Tibial nerve (tissue), 4 donors: Measurements from ENCODE around the gene SLC66A1.

Experiments
- EP300 ChIP-seq, 2 donors: sonication (generic); formaldehyde crosslinking; IDR thresholded peaks; one replicate each; pipeline ENCODE4 v1.6.1; 2017; ENCODE audit warnings: antibody characterized with exemption in 2 of 2, mild to moderate bottlenecking in 1 of 2
- TF ChIP-seq, protein P1 (sequence below), 5 experiments: fragments of 200-600 bp in 3 of 5; fragments of 450-650 bp in 2 of 5; sonication (generic) in 3 of 5; IDR thresholded peaks; one replicate each; pipeline ENCODE4 v1.5.1; 2016 to 2019; ENCODE audit warnings: antibody characterized with exemption in 5 of 5, mild to moderate bottlenecking in 3 of 5, moderate library complexity in 2 of 5

- TF ChIP-seq, protein P1, sequence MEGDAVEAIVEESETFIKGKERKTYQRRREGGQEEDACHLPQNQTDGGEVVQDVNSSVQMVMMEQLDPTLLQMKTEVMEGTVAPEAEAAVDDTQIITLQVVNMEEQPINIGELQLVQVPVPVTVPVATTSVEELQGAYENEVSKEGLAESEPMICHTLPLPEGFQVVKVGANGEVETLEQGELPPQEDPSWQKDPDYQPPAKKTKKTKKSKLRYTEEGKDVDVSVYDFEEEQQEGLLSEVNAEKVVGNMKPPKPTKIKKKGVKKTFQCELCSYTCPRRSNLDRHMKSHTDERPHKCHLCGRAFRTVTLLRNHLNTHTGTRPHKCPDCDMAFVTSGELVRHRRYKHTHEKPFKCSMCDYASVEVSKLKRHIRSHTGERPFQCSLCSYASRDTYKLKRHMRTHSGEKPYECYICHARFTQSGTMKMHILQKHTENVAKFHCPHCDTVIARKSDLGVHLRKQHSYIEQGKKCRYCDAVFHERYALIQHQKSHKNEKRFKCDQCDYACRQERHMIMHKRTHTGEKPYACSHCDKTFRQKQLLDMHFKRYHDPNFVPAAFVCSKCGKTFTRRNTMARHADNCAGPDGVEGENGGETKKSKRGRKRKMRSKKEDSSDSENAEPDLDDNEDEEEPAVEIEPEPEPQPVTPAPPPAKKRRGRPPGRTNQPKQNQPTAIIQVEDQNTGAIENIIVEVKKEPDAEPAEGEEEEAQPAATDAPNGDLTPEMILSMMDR (IDR thresholded peaks at IDR 0.05): no peak
- TF ChIP-seq EP300 (IDR thresholded peaks at IDR 0.05): no peak
Measured at GRCh38 chr1:19351873-19352272, 39.7 kb downstream of the SLC66A1 start.
